ENCODE results near the gene CTIF. TPM values are rescaled to one million over a fixed set of nuclear protein-coding genes. Genes with fewer than 3 reads are reported as not detected.
A peak's percentile ranks its signal among the peaks of the same experiment; 100 is the strongest.

CTIF gene
- total RNA-seq, 4 donors from 2014 or later: 72.2 to 137 (median 86.5) TPM

- no peaks in the 10 kb centered on the region for H3K9me3 ChIP-seq
- no peak for DNase-seq (ENCODE audit: low spot score in 2 of 2)
- no peaks in the 10 kb centered on the region for H3K36me3 ChIP-seq
- H3K4me3 ChIP-seq: no peak overlapping the region
- no peak for TF ChIP-seq POLR2A (IDR thresholded peaks at IDR 0.05)
- TF ChIP-seq CTCF (IDR thresholded peaks at IDR 0.05): no peak
- no peak for TF ChIP-seq EP300 (IDR thresholded peaks at IDR 0.05)
- 78 to 86% methylated on average over 4 of the region's 4 CpGs for WGBS, 2 donors
- no peaks in the 10 kb centered on the region for H3K27me3 ChIP-seq
- no peak overlapping the region for H3K27ac ChIP-seq
- H3K4me1 ChIP-seq: peaks cover 0 to 42% (median 19%) of the 10 kb centered on the region in 4 donors
Observed at GRCh38 chr18:48898521-48898920, 359.7 kb downstream of the CTIF start.

- TF ChIP-seq EP300 (IDR thresholded peaks at IDR 0.05) (no peak), CTCF (IDR thresholded peaks at IDR 0.05) (no peak), POLR2A (IDR thresholded peaks at IDR 0.05) (no peak)
- Histone ChIP-seq H3K9me3 (peaks cover 0 to 8% (median 0%) of the 10 kb centered on the region in 4 donors), H3K27me3 (no peaks in the 10 kb centered on the region), H3K27ac (no peak overlapping the region), H3K36me3 (no peaks in the 10 kb centered on the region), H3K4me3 (no peak overlapping the region), H3K4me1 (peaks cover 0 to 36% (median 19%) of the 10 kb centered on the region in 4 donors)
- DNase-seq (ENCODE audit: low spot score in 2 of 2): no peak
- 78 to 81% methylated on average over 4 of the region's 4 CpGs for WGBS, 2 donors
Observed at GRCh38 chr18:48899558-48900174, 360.8 kb downstream of the CTIF start.

GRCh38 chr18:48900469-48900868 is 361.6 kb downstream of the CTIF start:
- TF ChIP-seq EP300 (IDR thresholded peaks at IDR 0.05) (no peak), POLR2A (IDR thresholded peaks at IDR 0.05) (no peak), CTCF (IDR thresholded peaks at IDR 0.05) (no peak)
- no peak overlapping the region for H3K4me3 ChIP-seq
- no peaks in the 10 kb centered on the region for H3K36me3 ChIP-seq
- no peak overlapping the region for H3K27ac ChIP-seq
- H3K27me3 ChIP-seq: no peaks in the 10 kb centered on the region
- peaks cover 0 to 15% (median 0%) of the 10 kb centered on the region in 4 donors for H3K9me3 ChIP-seq
- peaks cover 0 to 36% (median 19%) of the 10 kb centered on the region in 4 donors for H3K4me1 ChIP-seq
- no peak for DNase-seq (ENCODE audit: low spot score in 2 of 2)
- WGBS, 2 donors: 86 to 88% methylated on average over 1 of the region's 1 CpG

GRCh38 chr18:48901145-48902022 is 362.6 kb downstream of the CTIF start:
- no peak overlapping the region for H3K4me3 ChIP-seq

More at GRCh38 chr18:48901145-48902022, 362.6 kb downstream of the CTIF start:
- WGBS, 2 donors: 44 to 62% methylated on average over 3 to 4 of the region's 4 CpGs
- no peak for DNase-seq (ENCODE audit: low spot score in 2 of 2)
- peaks cover 0 to 34% (median 19%) of the 10 kb centered on the region in 4 donors for H3K4me1 ChIP-seq
- H3K27ac ChIP-seq: peak overlapping the region in 3 of 4 donors; percentile 62 to 76 (median 71)
- H3K9me3 ChIP-seq: peaks cover 0 to 15% (median 0%) of the 10 kb centered on the region in 4 donors
- no peak for TF ChIP-seq EP300 (IDR thresholded peaks at IDR 0.05)
- TF ChIP-seq POLR2A (IDR thresholded peaks at IDR 0.05): no peak
- no peak for TF ChIP-seq CTCF (IDR thresholded peaks at IDR 0.05)
- no peaks in the 10 kb centered on the region for H3K36me3 ChIP-seq
- H3K27me3 ChIP-seq: no peaks in the 10 kb centered on the region
